ENCODE data around the gene DAGLB.

- TF ChIP-seq CTCF (conservative IDR thresholded peaks at IDR 0.05), result no peak
- TF ChIP-seq ZFX (IDR thresholded peaks at IDR 0.05), result no peak
Measured at GRCh38 chr7:6487184-6487545, 39.4 kb upstream of the DAGLB start.
